GM18526 (cell line): ENCODE data around the gene TCEAL1.

Source experiments
- POLR2A ChIP-seq: IDR thresholded peaks from 3 replicates; pipeline ENCODE4 v1.6.1; 2011; ENCODE audit not compliant: insufficient read length; ENCODE audit errors: extremely low read depth

TCEAL1 gene

DNA sequence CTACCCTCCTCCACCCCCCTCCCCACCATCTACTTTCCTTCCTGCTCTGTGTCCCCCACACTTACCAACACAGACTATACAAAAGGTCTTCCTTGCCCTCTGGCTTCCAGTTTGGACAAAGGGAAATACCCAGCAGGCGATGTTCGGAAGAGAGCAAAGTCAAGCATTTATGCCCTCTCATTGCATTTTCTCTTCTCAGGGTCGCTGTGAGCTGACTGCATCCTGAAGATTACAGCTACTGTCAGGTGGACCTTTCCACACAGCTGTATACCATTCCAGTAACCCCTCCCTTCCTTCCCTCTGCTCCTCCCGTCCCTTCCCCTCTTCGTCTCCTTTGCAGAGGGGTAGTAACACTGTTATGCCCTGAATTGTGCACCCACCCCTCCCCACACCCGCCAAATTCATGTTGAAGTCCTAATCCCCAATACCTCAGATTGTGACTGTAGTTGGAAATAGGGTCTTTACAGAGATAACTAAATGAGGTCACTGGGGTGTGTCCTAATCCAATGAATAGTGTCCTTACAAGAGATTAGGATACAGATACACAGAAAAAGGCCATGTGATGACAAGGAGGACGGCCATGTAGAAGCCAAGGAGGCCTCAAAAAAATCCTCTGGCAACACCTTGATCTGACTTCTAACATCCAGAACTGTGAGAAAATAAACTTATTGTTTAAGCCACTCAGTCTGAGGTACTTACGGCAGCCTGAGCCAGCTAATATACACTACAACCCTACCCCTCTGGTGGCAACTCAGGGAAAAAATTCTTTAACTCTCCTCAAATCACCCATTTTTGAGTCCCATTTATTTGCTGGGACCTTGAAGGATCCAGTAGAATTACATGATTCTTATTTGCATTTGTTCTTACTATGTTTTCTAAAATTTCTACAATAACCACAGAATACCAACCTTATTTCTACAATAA is 46.0 kb downstream of the TCEAL1 start:
- no peak for TF ChIP-seq POLR2A

- TF ChIP-seq POLR2A: no peak
These were observed 49.6 kb downstream of the TCEAL1 start for GRCh38 chrX:103678199-103678993.
